GM21737 (cell line): Measurements from ENCODE around the gene P2RX3.

ENCODE experiments used
- ATAC-seq: cut with Tn5 transposase; IDR thresholded peaks from one replicate; pipeline ENCODE4 v1.9.1; 2021; ENCODE audit warnings: mild to moderate bottlenecking, moderate library complexity; ENCODE audit not compliant: unreplicated experiment

P2RX3 gene

DNA sequence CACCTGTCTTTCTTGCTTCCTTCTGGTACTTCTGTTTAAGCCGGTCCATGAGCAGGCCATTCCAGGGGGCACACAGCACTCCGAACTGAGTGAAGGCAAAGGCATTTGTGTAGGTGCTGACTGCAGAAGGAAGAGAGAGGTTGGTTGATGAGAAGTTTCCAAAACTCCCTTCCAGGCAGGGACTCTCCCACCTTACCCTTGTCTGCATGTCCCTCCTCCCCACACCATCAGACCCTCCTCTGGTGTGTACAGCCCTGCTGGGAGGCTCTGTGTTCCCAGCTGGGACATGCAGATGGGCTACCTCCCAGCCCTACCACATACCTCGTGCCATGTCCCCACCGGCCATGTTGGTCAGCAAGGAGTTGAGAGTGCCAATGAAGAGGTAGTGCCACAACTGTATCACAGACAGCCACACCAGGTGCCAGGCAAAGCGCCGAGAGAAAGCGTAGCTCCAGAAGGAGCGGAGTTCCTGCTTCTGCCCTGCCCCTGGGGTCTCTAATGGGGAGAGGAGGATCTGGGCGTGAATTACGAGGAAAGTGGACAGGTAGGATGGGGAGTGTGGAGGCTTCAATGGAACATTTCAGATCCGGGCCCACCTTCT, 76.6 kb downstream of the P2RX3 start:
- ATAC-seq: no peak

- no peak for ATAC-seq
Observed at GRCh38 chr11:57416436-57416835, 78.3 kb downstream of the P2RX3 start.

- no peak for ATAC-seq
Observed at GRCh38 chr11:57417056-57417455, 78.9 kb downstream of the P2RX3 start.

- ATAC-seq: no peak
Observed at GRCh38 chr11:57418131-57418530, 80.0 kb downstream of the P2RX3 start.

- no peak for ATAC-seq
Observed at GRCh38 chr11:57419146-57419545, 81.0 kb downstream of the P2RX3 start.

GRCh38 chr11:57421066-57421465, 82.9 kb downstream of the P2RX3 start:
- no peak for ATAC-seq

- ATAC-seq: no peak
Observed at GRCh38 chr11:57421805-57422204, 83.7 kb downstream of the P2RX3 start.
